SK-N-MC (cell line): ENCODE data around the gene DPYD.

Experiments used
- EZH2 ChIP-seq: fragments of 200-600 bp; sonication (generic); IDR thresholded peaks from one replicate; pipeline ENCODE4 v1.6.1; 2017; ENCODE audit warnings: antibody characterized with exemption
- POLR2AphosphoS5 ChIP-seq: IDR thresholded peaks from 2 replicates; pipeline ENCODE4 v1.6.1; 2012; ENCODE audit warnings: mild to moderate bottlenecking, low read depth, low read length, borderline replicate concordance

GRCh38 chr1:97123717-97124431 lies 797.0 kb downstream of the DPYD start:
- TF ChIP-seq EZH2, result no peak
- TF ChIP-seq POLR2AphosphoS5, result no peak
